HepG2 (cell line): ENCODE results near the gene ZNF280A.
"Not testable (repeated sequence)": the region's sequence is repeated elsewhere in the genome, so short reads cannot be mapped to it uniquely, and the experiment has no call there.

ENCODE experiments used
- CREM ChIP-seq, 2 experiments: sonication (generic) in 1 of 2; formaldehyde crosslinking in 1 of 2; IDR thresholded peaks; 2 replicates each; pipeline versions ENCODE4 v1.4.0 to v1.6.1; 2016 to 2020; ENCODE audit warnings: antibody characterized with exemption in 1 of 2, mild to moderate bottlenecking in 1 of 2, missing genetic modification reagents in 1 of 2
- CTCF ChIP-seq: sonication (generic); formaldehyde crosslinking; IDR thresholded peaks from 2 replicates; pipeline ENCODE4 v1.5.0; 2020; ENCODE audit warnings: mild to moderate bottlenecking, missing genetic modification reagents, moderate library complexity
- JUN ChIP-seq: sonication (generic); formaldehyde crosslinking; IDR thresholded peaks from 2 replicates; pipeline ENCODE4 v1.4.0; 2020; ENCODE audit warnings: mild to moderate bottlenecking, missing genetic modification reagents
- POLR2AphosphoS5 ChIP-seq: IDR thresholded peaks from 2 replicates; pipeline ENCODE4 v1.6.1; 2012; ENCODE audit warnings: low read depth, low read length
- TF ChIP-seq, protein P1 (sequence below), 2 experiments: IDR thresholded peaks; 2 replicates each; pipeline ENCODE4 v1.6.1; 2011 to 2012; ENCODE audit warnings: low read length in 2 of 2, borderline replicate concordance in 1 of 2, low read depth in 1 of 2, mild to moderate bottlenecking in 1 of 2, moderate library complexity in 1 of 2
- TF ChIP-seq, protein P2 (sequence below): sonication (generic); formaldehyde crosslinking; IDR thresholded peaks from 2 replicates; pipeline ENCODE4 v1.5.0; 2020; ENCODE audit warnings: missing genetic modification reagents

GRCh38 chr22:22514431-22514830, 5.6 kb downstream of the ZNF280A start:
- TF ChIP-seq, protein P1, sequence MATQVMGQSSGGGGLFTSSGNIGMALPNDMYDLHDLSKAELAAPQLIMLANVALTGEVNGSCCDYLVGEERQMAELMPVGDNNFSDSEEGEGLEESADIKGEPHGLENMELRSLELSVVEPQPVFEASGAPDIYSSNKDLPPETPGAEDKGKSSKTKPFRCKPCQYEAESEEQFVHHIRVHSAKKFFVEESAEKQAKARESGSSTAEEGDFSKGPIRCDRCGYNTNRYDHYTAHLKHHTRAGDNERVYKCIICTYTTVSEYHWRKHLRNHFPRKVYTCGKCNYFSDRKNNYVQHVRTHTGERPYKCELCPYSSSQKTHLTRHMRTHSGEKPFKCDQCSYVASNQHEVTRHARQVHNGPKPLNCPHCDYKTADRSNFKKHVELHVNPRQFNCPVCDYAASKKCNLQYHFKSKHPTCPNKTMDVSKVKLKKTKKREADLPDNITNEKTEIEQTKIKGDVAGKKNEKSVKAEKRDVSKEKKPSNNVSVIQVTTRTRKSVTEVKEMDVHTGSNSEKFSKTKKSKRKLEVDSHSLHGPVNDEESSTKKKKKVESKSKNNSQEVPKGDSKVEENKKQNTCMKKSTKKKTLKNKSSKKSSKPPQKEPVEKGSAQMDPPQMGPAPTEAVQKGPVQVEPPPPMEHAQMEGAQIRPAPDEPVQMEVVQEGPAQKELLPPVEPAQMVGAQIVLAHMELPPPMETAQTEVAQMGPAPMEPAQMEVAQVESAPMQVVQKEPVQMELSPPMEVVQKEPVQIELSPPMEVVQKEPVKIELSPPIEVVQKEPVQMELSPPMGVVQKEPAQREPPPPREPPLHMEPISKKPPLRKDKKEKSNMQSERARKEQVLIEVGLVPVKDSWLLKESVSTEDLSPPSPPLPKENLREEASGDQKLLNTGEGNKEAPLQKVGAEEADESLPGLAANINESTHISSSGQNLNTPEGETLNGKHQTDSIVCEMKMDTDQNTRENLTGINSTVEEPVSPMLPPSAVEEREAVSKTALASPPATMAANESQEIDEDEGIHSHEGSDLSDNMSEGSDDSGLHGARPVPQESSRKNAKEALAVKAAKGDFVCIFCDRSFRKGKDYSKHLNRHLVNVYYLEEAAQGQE (IDR thresholded peaks at IDR 0.05; ENCODE audit: borderline replicate concordance in 1 of 2, low read depth in 1 of 2, low read length in 2 of 2): not testable (repeated sequence)
- TF ChIP-seq CTCF (CRISPR knock-in tag); CREM (IDR thresholded peaks at IDR 0.05); CREM (CRISPR knock-in tag; IDR thresholded peaks at IDR 0.05); JUN (CRISPR knock-in tag); POLR2AphosphoS5: not testable (repeated sequence)
- TF ChIP-seq, protein P2, sequence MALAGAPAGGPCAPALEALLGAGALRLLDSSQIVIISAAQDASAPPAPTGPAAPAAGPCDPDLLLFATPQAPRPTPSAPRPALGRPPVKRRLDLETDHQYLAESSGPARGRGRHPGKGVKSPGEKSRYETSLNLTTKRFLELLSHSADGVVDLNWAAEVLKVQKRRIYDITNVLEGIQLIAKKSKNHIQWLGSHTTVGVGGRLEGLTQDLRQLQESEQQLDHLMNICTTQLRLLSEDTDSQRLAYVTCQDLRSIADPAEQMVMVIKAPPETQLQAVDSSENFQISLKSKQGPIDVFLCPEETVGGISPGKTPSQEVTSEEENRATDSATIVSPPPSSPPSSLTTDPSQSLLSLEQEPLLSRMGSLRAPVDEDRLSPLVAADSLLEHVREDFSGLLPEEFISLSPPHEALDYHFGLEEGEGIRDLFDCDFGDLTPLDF (CRISPR knock-in tag): not testable (repeated sequence)
